B cell (primary cell): Measurements from ENCODE around the gene PIK3C2G. TPM values are rescaled to one million over a fixed set of nuclear protein-coding genes. Genes with fewer than 3 reads are reported as not detected.

Source experiments
- ATAC-seq: fragments of 200-7000 bp; cut with Tn5 transposase; one replicate; pipeline ENCODE4 v1.10.0; 2021; ENCODE audit warnings: low read depth, mild to moderate bottlenecking, moderate number of reproducible peaks, moderate library complexity
- CTCF ChIA-PET: fragments of 350-600 bp; sonication (Branson Sonifier 250); formaldehyde crosslinking; loops from one replicate; lab custom pipeline; 2021; ENCODE audit warnings: antibody characterized with exemption, inconsistent platforms; lab: Charles Lee
- POLR2A ChIA-PET: fragments of 350-600 bp; sonication (Branson Sonifier 250); formaldehyde crosslinking; loops from one replicate; lab custom pipeline; 2021; ENCODE audit warnings: antibody characterized with exemption; lab: Charles Lee
- DNase-seq: peaks from one replicate; pipeline ENCODE4 v3.0.0; 2013
- H2AFZ ChIP-seq: 2 replicates; pipeline ENCODE4 v1.6.1; 2012; ENCODE audit warnings: mild to moderate bottlenecking, low read depth, low read length; ENCODE audit not compliant: insufficient read depth, poor library complexity, severe bottlenecking
- H3K27ac ChIP-seq, 2 donors: 1 replicate in 1 of 2; 2 replicates in 1 of 2; pipeline ENCODE4 v1.5.1; 2012 to 2013; ENCODE audit warnings: low read length in 2 of 2, mild to moderate bottlenecking in 2 of 2, moderate library complexity in 1 of 2
- H3K27me3 ChIP-seq, 4 experiments: fragments of 200-600 bp in 1 of 4; sonication (generic) in 1 of 4; replicated peaks in 1 of 4; 1 replicate in 2 of 4; 2 replicates in 2 of 4; pipeline versions ENCODE4 v1.6.1 to v1.7.0; 2013 to 2016; ENCODE audit warnings: low read length in 3 of 4, mild to moderate bottlenecking in 2 of 4, mixed read lengths in 1 of 4, moderate library complexity in 1 of 4; ENCODE audit not compliant: insufficient read depth in 4 of 4, control insufficient read depth in 3 of 4; ENCODE audit errors: control extremely low read depth in 1 of 4
- H3K36me3 ChIP-seq, 2 experiments: replicated peaks in 1 of 2; 1 replicate in 1 of 2; 2 replicates in 1 of 2; pipeline versions ENCODE4 v1.6.1 to v1.7.1; 2013; ENCODE audit warnings: low read length in 1 of 2; ENCODE audit not compliant: insufficient read depth in 2 of 2, control insufficient read depth in 1 of 2; ENCODE audit errors: control extremely low read depth in 1 of 2, extremely low read depth in 1 of 2
- H3K4me1 ChIP-seq, 2 donors: fragments of 200-600 bp in 1 of 2; sonication (generic) in 1 of 2; 1 replicate in 1 of 2; 2 replicates in 1 of 2; pipeline versions ENCODE4 v1.5.1 to v1.6.1; 2013 to 2017; ENCODE audit warnings: low read length in 2 of 2; ENCODE audit not compliant: control insufficient read depth in 2 of 2, insufficient read depth in 2 of 2
- H3K4me2 ChIP-seq: replicated peaks from 2 replicates; pipeline ENCODE3; 2012; ENCODE audit warnings: mild to moderate bottlenecking, low read depth, low read length; ENCODE audit not compliant: poor library complexity, severe bottlenecking
- H3K4me3 ChIP-seq, 5 experiments: fragments of 200-600 bp in 1 of 5; sonication (generic) in 1 of 5; 1 replicate in 3 of 5; 2 replicates in 2 of 5; pipeline versions ENCODE4 v1.5.1 to v1.7.0; 2011 to 2016; ENCODE audit warnings: low read length in 4 of 5, mild to moderate bottlenecking in 4 of 5, low read depth in 2 of 5, control low read depth in 1 of 5, moderate library complexity in 1 of 5; ENCODE audit not compliant: insufficient read depth in 1 of 5; ENCODE audit errors: control extremely low read depth in 1 of 5, extremely low read depth in 1 of 5
- H3K79me2 ChIP-seq: fragments of 200-600 bp; sonication (generic); one replicate; pipeline ENCODE4 v1.6.0; 2016; ENCODE audit warnings: low read length; ENCODE audit not compliant: control insufficient read depth, insufficient read depth
- H3K9ac ChIP-seq: fragments of 200-600 bp; sonication (generic); 2 replicates; pipeline ENCODE4 v1.6.1; 2017; ENCODE audit warnings: mild to moderate bottlenecking, low read length, moderate library complexity
- H3K9me3 ChIP-seq, 3 donors: one replicate each; pipeline versions ENCODE4 v1.6.1 to v1.7.1; 2013; ENCODE audit warnings: low read length in 2 of 3; ENCODE audit not compliant: control insufficient read depth in 2 of 3, insufficient read depth in 1 of 3; ENCODE audit errors: control extremely low read depth in 1 of 3
- H4K20me1 ChIP-seq: 2 replicates; pipeline ENCODE4 v1.6.0; 2012; ENCODE audit warnings: mild to moderate bottlenecking, low read length; ENCODE audit not compliant: insufficient read depth, control insufficient read depth, poor library complexity, severe bottlenecking
- H3K27ac Mint-ChIP-seq: one replicate; pipeline ENCODE4 v1.8.0; 2021; ENCODE audit warnings: mixed read lengths
- H3K27me3 Mint-ChIP-seq: one replicate; pipeline ENCODE4 v1.8.0; 2021; ENCODE audit warnings: mixed read lengths
- H3K4me1 Mint-ChIP-seq: one replicate; pipeline ENCODE4 v1.8.0; 2021; ENCODE audit warnings: mixed read lengths
- H3K4me3 Mint-ChIP-seq: one replicate; pipeline ENCODE4 v1.8.0; 2021; ENCODE audit warnings: mixed read lengths
- H3K9me3 Mint-ChIP-seq: one replicate; pipeline ENCODE4 v1.8.0; 2022; ENCODE audit warnings: mixed read lengths; ENCODE audit not compliant: insufficient read depth
- EZH2 ChIP-seq: IDR thresholded peaks from 2 replicates; pipeline ENCODE4 v1.6.1; 2012; ENCODE audit warnings: borderline replicate concordance, low read depth, mild to moderate bottlenecking, moderate library complexity, low read length; ENCODE audit not compliant: insufficient read depth, poor library complexity, severe bottlenecking
- WGBS: methylation state at CpG from one replicate; pipeline ENCODE4 v1.1.5; 2013; ENCODE audit warnings: missing lambda C conversion rate; ENCODE audit not compliant: insufficient coverage; 5-methylcytosine and 5-hydroxymethylcytosine counted together
- intact Hi-C: fragments of 100-400 bp; cut with micrococcal nuclease; formaldehyde crosslinking; loops from one replicate; pipeline ENCODE4 v1.10.0; 2022
- polyA plus RNA-seq: library from polyadenylated mRNA; depleted of rRNA; stranded (reverse); fragments of >200 nt; gene quantifications from 2 replicates; pipeline ENCODE4 v1.2.3, GENCODE V29; 2012
- total RNA-seq, 2 donors: library from RNA; stranded (reverse); fragments of 120-200 nt in 1 of 2; gene quantifications; 1 replicate in 1 of 2; 2 replicates in 1 of 2; pipeline versions ENCODE4 v1.2.3 to v1.2.4, GENCODE V29; 2013 to 2022
- TF ChIP-seq, protein P1 (sequence below): fragments of 200-600 bp; IDR thresholded peaks from one replicate; pipeline ENCODE4 v1.8.0; 2022; ENCODE audit warnings: antibody characterized with exemption, mild to moderate bottlenecking

Gene PIK3C2G
- total and polyA plus RNA-seq, 2 donors (not counting 1 experiment from before 2014, with no cell fraction given): not detected

DNA sequence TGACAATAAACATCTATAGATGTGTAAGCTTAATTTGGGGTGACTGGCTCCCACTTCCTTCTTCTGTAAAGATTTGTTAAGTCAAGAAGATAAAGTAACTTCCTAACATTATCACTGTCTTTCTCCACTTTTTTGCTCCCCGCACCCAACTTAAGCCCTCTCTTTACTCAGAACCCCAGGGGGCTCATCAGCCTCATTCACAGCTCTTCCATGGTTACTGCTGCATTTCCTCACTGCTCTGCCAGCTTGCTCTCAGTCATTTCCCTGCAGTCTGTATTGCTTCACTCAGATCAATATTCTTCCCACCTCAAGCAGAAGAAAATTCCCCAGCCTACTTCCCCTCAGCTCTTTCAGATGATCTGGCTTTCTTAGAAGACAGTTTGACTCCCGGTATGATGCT is 102.0 kb downstream of the PIK3C2G start:
- Histone ChIP-seq H3K4me1 (no peaks in the 10 kb centered on the region), H3K4me3 (no peak overlapping the region), H2AFZ (no peak overlapping the region), H4K20me1 (no peaks in the 10 kb centered on the region), H3K79me2 (no peaks in the 10 kb centered on the region), H3K4me2 (no peak overlapping the region), H3K27me3 (no peaks in the 10 kb centered on the region), H3K9me3 (no peaks in the 10 kb centered on the region), H3K27ac (no peak overlapping the region), H3K36me3 (no peaks in the 10 kb centered on the region), H3K9ac (no peak overlapping the region)
- DNase-seq (no peak), ATAC-seq (no peak)
- Mint-ChIP-seq H3K4me3 (no peak overlapping the region), H3K27ac (no peak overlapping the region), H3K27me3 (no peaks in the 10 kb centered on the region), H3K9me3 (no peaks in the 10 kb centered on the region), H3K4me1 (no peaks in the 10 kb centered on the region)
- WGBS: 80% methylated on average over 1 of the region's 2 CpGs
- POLR2A ChIA-PET: no interaction called here
- intact Hi-C loops: no loop called here
- CTCF ChIA-PET: no interaction called here
- TF ChIP-seq, protein P1, sequence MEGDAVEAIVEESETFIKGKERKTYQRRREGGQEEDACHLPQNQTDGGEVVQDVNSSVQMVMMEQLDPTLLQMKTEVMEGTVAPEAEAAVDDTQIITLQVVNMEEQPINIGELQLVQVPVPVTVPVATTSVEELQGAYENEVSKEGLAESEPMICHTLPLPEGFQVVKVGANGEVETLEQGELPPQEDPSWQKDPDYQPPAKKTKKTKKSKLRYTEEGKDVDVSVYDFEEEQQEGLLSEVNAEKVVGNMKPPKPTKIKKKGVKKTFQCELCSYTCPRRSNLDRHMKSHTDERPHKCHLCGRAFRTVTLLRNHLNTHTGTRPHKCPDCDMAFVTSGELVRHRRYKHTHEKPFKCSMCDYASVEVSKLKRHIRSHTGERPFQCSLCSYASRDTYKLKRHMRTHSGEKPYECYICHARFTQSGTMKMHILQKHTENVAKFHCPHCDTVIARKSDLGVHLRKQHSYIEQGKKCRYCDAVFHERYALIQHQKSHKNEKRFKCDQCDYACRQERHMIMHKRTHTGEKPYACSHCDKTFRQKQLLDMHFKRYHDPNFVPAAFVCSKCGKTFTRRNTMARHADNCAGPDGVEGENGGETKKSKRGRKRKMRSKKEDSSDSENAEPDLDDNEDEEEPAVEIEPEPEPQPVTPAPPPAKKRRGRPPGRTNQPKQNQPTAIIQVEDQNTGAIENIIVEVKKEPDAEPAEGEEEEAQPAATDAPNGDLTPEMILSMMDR: no peak
- no peak for TF ChIP-seq EZH2

DNA sequence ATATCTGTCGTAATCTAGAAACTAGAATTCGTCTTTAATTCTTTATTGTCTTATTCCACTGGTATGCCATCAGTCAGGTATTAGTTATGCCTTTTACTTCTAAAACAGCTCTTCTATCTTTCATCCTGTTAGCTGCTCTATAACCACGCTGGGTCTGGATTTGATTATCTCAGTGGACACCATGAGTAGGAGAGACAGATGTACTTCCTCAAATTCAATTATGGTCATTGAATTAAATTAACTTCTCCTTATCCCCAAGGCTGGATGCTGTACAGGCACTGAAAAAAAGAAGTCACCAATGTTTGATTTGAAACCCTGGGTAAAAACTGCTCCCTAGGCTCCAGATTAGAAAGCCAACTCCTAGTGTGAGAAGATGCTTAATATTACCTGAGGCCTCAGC is 107.3 kb downstream of the PIK3C2G start:
- Mint-ChIP-seq H3K27ac (no peak overlapping the region), H3K4me1 (no peaks in the 10 kb centered on the region), H3K4me3 (no peak overlapping the region), H3K27me3 (no peaks in the 10 kb centered on the region), H3K9me3 (peaks cover 3% of the 10 kb centered on the region)
- TF ChIP-seq, protein P1: no peak
- TF ChIP-seq EZH2: no peak
- Histone ChIP-seq H3K4me1 (no peaks in the 10 kb centered on the region), H3K4me2 (no peak overlapping the region), H3K27me3 (no peaks in the 10 kb centered on the region), H3K4me3 (no peak overlapping the region), H3K79me2 (no peaks in the 10 kb centered on the region), H2AFZ (no peak overlapping the region), H3K36me3 (no peaks in the 10 kb centered on the region), H3K27ac (no peak overlapping the region), H4K20me1 (no peaks in the 10 kb centered on the region), H3K9me3 (no peaks in the 10 kb centered on the region), H3K9ac (no peak overlapping the region)
- 90% methylated on average over 2 of the region's 3 CpGs for WGBS
- CTCF ChIA-PET: no interaction called here
- ATAC-seq (no peak), DNase-seq (no peak)
- POLR2A ChIA-PET: no interaction called here
- intact Hi-C loops: no loop called here
